ENCODE measurements around the gene TPTE. TPM values are rescaled to one million over a fixed set of nuclear protein-coding genes. Genes with fewer than 3 reads are reported as not detected.
"Not testable (repeated sequence)": the region's sequence is repeated elsewhere in the genome, so short reads cannot be mapped to it uniquely, and the experiment has no call there.

TPTE gene
- not detected in 2 replicates for total RNA-seq (2014; rRNA removed; shearing (Covaris generic))
- polyA plus RNA-seq (2014; cell fraction: nucleus; rRNA removed): not detected in 2 replicates

DNA sequence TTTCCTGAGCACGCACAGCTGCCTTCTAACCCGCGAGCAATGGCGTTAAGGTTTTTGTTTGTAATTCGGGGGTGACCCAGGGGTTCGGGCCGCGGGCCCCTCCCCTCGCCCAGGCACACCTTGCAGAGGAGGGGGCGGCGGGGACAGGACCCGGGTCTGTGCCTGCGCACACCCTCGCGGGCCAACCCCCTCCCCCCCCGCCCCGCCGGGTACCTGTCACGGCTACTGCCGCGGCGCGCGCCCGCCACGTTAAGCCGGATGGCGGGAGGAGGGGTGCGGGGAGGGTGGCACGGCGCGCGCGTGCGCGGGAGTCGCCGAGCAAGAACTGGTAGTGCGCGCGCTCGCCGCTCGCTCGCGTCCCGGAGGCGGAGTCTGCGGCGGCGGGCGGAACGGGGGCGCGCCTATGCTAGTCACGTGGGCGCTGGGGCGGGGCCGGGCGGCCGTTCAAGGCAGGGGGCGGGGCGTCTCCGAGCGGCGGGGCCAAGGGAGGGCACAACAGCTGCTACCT lies at the start of gene TPTE:
Gene TPTE, plus strand, starts transcription at position 493 of the 508 bp plus-strand sequence. CDS start 17,141 bp downstream, outside the sequence.
- no peak for DNase-seq (ENCODE audit: extremely low read depth, low read depth)

GRCh38 chr21:10471999-10472398 lies 49.4 kb upstream of the TPTE start:
- DNase-seq (ENCODE audit: extremely low read depth, low read depth): not testable (repeated sequence)

- DNase-seq (ENCODE audit: extremely low read depth, low read depth): not testable (repeated sequence)
Observed at GRCh38 chr21:10477794-10478193, 43.6 kb upstream of the TPTE start.

GRCh38 chr21:10479875-10480274 lies 41.5 kb upstream of the TPTE start:
- not testable (repeated sequence) for DNase-seq (ENCODE audit: extremely low read depth, low read depth)

DNA sequence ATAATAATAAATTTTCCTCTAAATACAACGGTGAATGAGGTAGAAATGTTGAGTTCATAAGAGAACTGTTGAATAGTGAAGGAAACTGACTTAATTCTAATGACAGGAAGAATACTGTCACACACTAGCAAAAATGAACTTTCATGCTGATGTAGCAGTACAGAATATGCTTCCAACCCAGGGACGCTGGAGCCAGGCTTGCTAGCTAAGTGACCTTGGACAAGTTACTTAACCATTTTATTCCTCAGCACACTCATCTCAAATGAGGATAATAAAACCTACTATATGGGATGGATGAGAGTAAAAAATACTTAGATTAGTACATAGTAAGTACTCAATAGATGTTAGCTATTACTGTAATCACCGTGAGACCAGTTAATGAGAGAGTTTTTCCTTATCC lies 36.5 kb upstream of the TPTE start:
- DNase-seq (ENCODE audit: extremely low read depth, low read depth): not testable (repeated sequence)

DNA sequence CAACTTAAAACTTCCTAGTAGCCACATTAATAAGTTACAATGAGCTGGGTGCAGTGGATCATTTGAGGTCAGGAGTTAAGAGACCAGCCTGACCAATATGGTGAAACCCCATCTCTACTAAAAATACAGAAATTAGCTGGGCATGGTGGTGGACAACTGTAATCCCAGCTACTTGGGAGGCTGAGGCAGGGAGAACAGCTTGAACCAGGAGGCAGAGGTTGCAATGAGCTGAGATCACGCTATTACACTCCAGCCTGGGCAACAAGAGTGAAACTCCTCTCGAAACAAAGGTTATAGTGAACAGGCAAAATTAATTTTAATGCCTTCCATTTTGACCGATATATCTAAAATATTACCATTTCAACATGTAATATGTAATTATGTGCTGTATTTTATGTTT lies 30.9 kb upstream of the TPTE start:
- DNase-seq (ENCODE audit: extremely low read depth, low read depth): not testable (repeated sequence)

DNA sequence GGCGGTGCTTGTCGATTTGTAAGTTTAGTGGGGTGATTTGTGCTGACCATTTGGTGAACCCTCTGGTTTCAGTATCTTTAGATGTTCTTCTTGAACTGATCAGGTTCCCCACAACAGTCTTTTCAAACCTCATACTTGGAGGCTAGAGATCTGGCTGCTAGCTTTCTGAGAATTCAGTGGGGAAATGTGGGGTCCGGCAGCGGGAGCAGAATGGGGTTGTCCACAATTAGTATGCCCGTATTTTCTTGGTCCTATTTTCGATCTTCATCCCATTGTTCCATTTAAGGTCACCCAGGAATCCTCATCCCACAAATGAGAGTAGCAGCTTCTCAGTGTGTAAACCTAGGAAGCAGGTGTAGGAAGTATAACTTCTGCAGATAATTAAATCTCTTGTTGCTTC lies 10.3 kb upstream of the TPTE start:
- no peak for DNase-seq (ENCODE audit: extremely low read depth, low read depth)

DNA sequence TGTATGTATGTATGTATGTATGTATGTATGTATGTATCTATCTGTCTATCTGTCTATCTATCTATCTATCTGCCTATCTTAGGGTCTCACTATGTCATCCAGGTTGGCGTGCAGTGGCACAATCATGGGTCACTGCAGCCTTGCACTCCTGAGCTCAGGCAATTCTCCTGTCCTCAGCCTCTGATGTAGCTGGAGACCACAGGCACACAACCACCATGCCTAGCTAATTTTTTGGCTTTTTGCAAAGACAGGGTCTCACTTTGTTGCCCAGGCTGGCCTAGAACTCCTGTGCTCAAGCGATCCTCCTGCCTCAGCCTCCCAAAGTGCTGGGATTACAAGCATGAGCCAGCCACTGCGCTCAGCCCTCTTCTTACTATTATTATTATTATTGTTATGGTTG lies 4.5 kb upstream of the TPTE start:
- not testable (repeated sequence) for DNase-seq (ENCODE audit: extremely low read depth, low read depth)

GRCh38 chr21:10517904-10518303 lies 3.5 kb upstream of the TPTE start:
- DNase-seq (ENCODE audit: extremely low read depth, low read depth): not testable (repeated sequence)

DNA sequence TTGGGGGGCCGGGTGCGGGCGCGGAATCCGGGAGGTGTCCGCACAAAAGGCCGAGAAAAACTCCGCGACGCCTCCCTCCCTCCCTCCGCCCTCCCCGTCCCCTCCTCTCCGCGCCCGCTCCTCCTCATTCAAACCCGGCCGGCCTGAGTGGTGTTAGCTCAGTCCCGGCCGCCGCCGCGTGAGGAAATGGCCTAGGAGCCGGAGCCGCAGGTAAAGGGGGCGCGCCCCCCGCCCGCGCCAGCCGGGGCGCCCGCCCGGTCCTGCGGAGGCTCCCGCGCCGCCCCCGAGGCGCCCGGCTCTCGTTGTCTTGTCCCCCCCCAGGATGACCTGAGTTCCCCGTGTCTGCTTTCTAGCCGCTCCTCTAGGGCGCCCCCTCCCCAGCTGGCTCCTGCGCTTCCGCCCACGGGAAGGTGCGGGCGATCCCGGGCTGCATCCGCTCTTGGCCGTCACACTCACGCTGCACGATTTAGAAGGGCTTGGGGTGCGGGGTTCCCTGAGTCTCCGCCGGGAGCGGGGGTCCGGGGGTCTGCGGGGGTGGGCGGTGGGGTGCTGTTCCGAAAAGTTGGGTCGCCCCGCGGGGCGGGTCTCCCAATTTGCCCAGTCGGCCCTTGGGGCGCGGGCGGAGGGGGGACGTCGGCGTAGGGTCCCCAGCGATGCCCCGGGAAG lies 585 bp downstream of the TPTE start:
- DNase-seq (ENCODE audit: extremely low read depth, low read depth): not testable (repeated sequence)

GRCh38 chr21:10539956-10540355 lies 18.6 kb downstream of the TPTE start:
- no peak for DNase-seq (ENCODE audit: extremely low read depth, low read depth)

DNA sequence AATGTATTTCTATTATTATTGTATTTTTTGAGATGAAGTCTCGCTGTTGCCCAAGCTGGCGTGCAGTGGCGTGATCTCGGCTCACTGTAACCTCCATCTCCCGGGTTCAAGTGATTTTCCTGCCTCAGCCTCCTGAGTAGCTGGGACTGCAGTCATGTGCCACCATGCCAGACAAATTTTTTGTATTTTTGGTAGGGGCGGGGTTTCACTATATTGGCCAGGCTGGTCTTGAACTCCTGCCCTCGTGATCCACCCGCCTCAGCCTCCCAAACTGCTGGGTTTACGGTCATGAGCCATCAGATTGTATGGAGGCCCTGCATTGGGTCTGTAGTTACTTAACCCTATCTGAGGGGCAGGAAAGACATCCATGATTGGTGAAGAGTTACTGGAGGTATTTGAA lies 23.0 kb downstream of the TPTE start:
- DNase-seq (ENCODE audit: extremely low read depth, low read depth): not testable (repeated sequence)

DNA sequence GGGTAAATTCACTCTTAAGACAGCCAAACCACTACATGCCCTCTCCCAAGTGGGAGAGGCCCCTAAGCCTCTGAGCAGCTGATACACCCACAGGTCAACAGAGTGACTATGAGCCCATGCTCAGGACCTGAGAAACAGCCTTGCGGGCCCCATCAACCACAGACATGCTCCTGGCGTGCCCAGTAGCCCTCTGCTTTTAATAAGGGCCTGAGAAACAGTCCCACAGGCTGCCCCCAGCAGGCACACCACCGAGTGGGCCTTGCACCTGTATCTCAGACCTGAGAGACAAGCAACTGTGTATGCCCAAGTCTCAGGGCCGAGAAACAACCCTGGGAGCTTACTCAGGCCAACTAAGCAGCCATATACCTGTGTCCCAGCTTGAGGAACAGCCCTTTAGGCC lies 26.5 kb downstream of the TPTE start:
- not testable (repeated sequence) for DNase-seq (ENCODE audit: extremely low read depth, low read depth)

DNA sequence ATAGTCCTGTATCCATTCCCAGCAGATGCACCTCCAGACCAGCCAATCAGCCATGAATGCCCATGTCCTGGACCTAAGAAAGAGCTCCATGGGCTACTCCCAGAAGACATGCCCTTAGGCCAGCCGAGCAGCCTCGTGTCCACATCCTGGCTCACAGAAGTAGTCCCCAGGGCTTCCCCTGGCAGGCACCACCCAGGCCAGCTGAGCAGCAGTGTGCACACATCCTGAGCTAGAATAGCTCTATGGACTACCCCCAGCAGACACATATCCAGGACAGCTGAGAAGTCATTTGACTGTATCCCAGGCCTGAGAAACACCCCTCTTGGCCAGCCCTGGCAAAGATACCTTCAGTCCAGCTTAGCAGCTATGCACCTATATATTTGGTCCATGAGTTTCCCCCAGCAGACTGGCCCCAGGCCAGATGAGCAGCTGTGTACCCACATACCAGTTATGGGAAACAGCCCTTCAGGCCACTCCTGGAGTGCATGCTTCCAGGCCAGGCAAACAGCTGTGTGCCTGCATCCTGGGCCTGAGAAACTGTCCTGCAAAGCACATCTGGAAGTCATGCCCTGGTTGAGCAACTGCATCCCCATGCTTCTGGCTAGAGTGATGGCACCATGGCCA lies 27.1 kb downstream of the TPTE start:
- not testable (repeated sequence) for DNase-seq (ENCODE audit: extremely low read depth, low read depth)

GRCh38 chr21:10570803-10571202 lies 49.4 kb downstream of the TPTE start:
- DNase-seq (ENCODE audit: extremely low read depth, low read depth): not testable (repeated sequence)

DNA sequence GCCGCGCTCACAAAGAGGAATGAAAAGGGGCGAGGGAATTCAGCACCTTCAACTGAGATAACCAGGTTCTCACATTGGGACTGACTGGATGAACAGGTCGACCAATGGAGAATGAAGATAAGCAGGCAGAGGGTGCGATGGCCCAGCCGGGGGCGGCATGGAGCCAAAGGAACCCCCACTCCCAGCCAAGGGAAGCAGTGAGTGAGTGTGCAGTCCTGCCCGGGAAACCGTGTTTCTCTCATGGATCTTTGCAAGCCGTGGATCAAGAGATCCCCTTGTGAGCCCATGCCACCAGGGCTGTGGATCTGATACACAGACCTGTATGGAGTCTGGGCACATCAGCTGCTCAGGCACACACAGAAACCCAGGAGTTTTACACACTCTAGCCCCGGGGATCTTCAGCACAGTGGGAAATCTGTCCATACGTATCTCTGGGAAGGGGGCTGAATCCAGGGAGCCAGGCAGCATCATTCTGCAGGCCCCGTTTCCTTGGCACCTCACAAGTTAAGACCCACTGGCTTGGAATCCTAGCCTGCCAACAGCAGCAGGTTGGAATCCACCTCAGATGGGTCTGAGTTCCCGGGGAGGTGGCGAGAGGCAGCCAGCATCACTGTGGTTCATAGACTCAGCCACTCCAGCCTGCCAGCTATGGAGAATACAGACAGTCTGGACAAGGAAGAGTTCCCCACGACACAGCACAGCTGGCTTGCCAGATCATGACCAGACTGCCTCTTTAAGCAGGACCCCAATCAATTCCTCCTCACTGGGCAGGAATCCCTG lies 53.3 kb downstream of the TPTE start:
- not testable (repeated sequence) for DNase-seq (ENCODE audit: extremely low read depth, low read depth)

- DNase-seq (ENCODE audit: extremely low read depth, low read depth): no peak
Observed at GRCh38 chr21:10575311-10575667, 53.9 kb downstream of the TPTE start.

GRCh38 chr21:10578910-10579309 lies 57.5 kb downstream of the TPTE start:
- not testable (repeated sequence) for DNase-seq (ENCODE audit: extremely low read depth, low read depth)

DNA sequence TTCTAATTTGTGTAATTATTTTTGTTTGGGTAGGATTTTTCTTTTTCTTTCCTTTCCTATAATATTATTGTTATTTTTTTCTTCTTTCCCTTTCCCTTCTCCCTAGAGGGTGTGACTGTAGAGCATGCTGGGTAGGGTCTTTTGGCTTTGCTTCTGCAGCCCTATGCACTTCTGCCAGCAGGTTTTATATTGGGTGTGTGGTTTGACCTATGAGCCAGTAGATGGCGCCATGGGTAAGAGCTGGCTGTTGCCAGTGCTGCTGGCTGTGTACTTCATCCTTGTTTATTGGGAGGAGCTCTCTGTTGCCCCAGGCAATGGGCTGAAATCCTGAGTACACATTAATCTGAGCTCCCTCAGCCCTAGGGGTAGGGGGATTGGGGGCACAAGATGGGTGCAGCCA lies 67.7 kb downstream of the TPTE start:
- DNase-seq (ENCODE audit: extremely low read depth, low read depth): not testable (repeated sequence)

DNA sequence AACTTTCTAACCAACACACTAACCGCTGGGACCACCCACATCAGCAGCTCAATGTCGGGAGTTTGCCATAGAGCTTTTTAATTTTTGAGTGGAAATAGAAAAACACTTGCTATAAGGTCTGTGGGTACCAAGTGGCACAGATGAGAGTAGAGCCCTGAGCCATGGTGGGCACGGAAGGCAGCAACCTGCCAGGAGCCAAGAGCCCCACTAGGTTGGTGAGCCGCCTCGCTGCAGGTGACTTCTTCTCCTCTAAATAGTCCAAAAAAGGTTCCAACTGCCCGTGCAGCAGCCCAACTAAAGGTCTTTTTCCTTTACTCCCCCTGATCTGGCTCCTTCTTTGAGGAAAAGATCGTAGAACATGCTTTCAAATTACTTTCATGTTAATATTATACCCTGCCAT lies 85.7 kb downstream of the TPTE start:
- not testable (repeated sequence) for DNase-seq (ENCODE audit: extremely low read depth, low read depth)

- not testable (repeated sequence) for DNase-seq (ENCODE audit: extremely low read depth, low read depth)
Observed at GRCh38 chr21:10614285-10614684, 92.9 kb downstream of the TPTE start.

Data from NCI-H460 (cell line).